Measurements from ENCODE around the gene IGLON5.

The IGLON5 gene

GRCh38 chr19:51274049-51274770 lies 37.2 kb upstream of the IGLON5 start:
- Histone ChIP-seq H3K4me1 (ENCODE audit: control insufficient read depth in 2 of 2, insufficient read depth in 1 of 2, low read depth in 1 of 2, low read length in 2 of 2) (peaks cover 0 to 4% of the 10 kb centered on the region in 2 donors), H3K4me3 (ENCODE audit: low read length in 2 of 2) (no peak overlapping the region), H2BK120ac (ENCODE audit: low read depth, low read length) (no peak overlapping the region), H3K27ac (replicated peaks; ENCODE audit: low read length) (no peak overlapping the region), H2BK5ac (ENCODE audit: low read length) (no peak overlapping the region), H2AFZ (ENCODE audit: low read length) (no peak overlapping the region), H3K9ac (ENCODE audit: low read depth, low read length, poor library complexity) (no peak overlapping the region), H3K23ac (ENCODE audit: low read depth, low read length, poor library complexity) (no peak overlapping the region), H3K14ac (ENCODE audit: low read length) (no peak overlapping the region), H3K4me2 (ENCODE audit: insufficient read depth, low read length, poor library complexity, severe bottlenecking) (no peak overlapping the region), H2BK12ac (ENCODE audit: low read length) (no peak overlapping the region), H3K27me3 (ENCODE audit: control insufficient read depth in 3 of 3, insufficient read depth in 3 of 3, low read depth in 1 of 3, low read length in 3 of 3) (no peaks in the 10 kb centered on the region), H3K79me1 (ENCODE audit: low read depth, low read length) (no peaks in the 10 kb centered on the region), H2AK5ac (ENCODE audit: low read depth, low read length) (no peak overlapping the region), H3K18ac (ENCODE audit: low read length) (no peak overlapping the region), H2BK15ac (ENCODE audit: low read length) (no peak overlapping the region), H4K8ac (ENCODE audit: low read depth, low read length) (no peak overlapping the region), H3K36me3 (replicated peaks in 1 of 2; ENCODE audit: control insufficient read depth in 2 of 2, insufficient read depth in 2 of 2, low read length in 2 of 2) (no peaks in the 10 kb centered on the region), H3K4ac (ENCODE audit: low read length) (no peak overlapping the region), H4K91ac (ENCODE audit: low read depth, low read length, poor library complexity) (no peak overlapping the region), H3K9me3 (replicated peaks in 1 of 2; ENCODE audit: control insufficient read depth in 2 of 2, insufficient read depth in 1 of 2, low read depth in 1 of 2, low read length in 2 of 2) (peaks cover 0 to 3% of the 10 kb centered on the region in 2 donors)
- no CpG with 5 or more reads among the region's 8 CpGs for whole genome bisulfite sequencing, 2 donors (ENCODE audit: extremely low coverage in 2 of 2, insufficient read length in 2 of 2, insufficient replicate concordance in 1 of 2)
- DNase-seq (ENCODE audit: low spot score), result no peak

DNA sequence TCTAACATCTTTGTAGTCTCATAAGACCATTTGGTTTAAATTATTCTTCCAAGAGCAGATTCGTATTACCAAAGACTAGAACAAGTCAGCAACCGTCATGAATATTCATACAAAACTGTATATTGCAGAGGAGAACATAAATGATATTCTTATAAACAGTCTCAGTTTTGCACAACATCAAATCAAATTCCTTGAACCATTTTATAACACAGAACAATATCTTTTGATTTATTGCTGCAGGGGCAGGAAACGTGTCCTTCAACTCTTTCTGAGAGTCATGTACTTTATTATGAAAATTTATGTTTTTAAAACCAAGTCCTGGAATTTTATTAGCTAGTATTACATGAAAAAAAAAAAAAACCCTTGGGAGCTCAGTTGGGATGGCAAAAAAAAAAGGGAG lies 34.3 kb upstream of the IGLON5 start:
- H2BK12ac ChIP-seq (ENCODE audit: low read length), result no peak overlapping the region

DNA sequence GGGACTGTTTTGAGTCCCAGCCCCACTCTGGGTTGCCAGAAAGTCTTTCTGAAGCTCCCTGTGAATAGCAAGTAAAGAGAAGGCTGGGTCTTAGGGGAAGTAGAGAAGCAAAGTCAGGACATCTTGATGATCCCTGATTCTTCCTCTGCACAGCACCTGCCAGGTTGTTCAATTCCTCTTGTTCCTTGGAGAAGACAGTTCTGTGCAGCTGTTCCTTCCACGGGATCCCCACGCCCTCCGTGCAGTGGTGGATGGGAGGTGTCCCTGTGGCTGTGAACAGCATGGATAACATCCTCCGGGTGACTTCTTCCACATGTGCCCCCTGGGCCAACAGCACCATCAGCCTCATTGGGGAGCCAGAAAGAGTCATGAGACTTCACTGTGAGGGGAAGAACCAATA lies 29.1 kb upstream of the IGLON5 start:
- Histone ChIP-seq H2AFZ (ENCODE audit: low read length) (no peak overlapping the region), H3K27me3 (ENCODE audit: control insufficient read depth in 3 of 3, insufficient read depth in 3 of 3, low read depth in 1 of 3, low read length in 3 of 3) (peaks cover 0 to 4% (median 0%) of the 10 kb centered on the region in 3 experiments), H3K4ac (ENCODE audit: low read length) (no peak overlapping the region), H3K14ac (ENCODE audit: low read length) (no peak overlapping the region), H3K4me3 (ENCODE audit: low read length in 2 of 2) (no peak overlapping the region), H2BK15ac (ENCODE audit: low read length) (no peak overlapping the region), H3K4me2 (ENCODE audit: insufficient read depth, low read length, poor library complexity, severe bottlenecking) (no peak overlapping the region), H2AK5ac (ENCODE audit: low read depth, low read length) (no peak overlapping the region), H3K4me1 (ENCODE audit: control insufficient read depth in 2 of 2, insufficient read depth in 1 of 2, low read depth in 1 of 2, low read length in 2 of 2) (no peaks in the 10 kb centered on the region), H3K9ac (ENCODE audit: low read depth, low read length, poor library complexity) (no peak overlapping the region), H3K18ac (ENCODE audit: low read length) (no peak overlapping the region), H4K91ac (ENCODE audit: low read depth, low read length, poor library complexity) (no peak overlapping the region), H2BK5ac (ENCODE audit: low read length) (no peak overlapping the region), H2BK120ac (ENCODE audit: low read depth, low read length) (no peak overlapping the region), H3K23ac (ENCODE audit: low read depth, low read length, poor library complexity) (no peak overlapping the region), H4K8ac (ENCODE audit: low read depth, low read length) (no peak overlapping the region), H3K36me3 (replicated peaks in 1 of 2; ENCODE audit: control insufficient read depth in 2 of 2, insufficient read depth in 2 of 2, low read length in 2 of 2) (no peaks in the 10 kb centered on the region), H3K27ac (replicated peaks; ENCODE audit: low read length) (no peak overlapping the region), H2BK12ac (ENCODE audit: low read length) (no peak overlapping the region), H3K79me1 (ENCODE audit: low read depth, low read length) (no peaks in the 10 kb centered on the region), H3K9me3 (replicated peaks in 1 of 2; ENCODE audit: control insufficient read depth in 2 of 2, insufficient read depth in 1 of 2, low read depth in 1 of 2, low read length in 2 of 2) (peaks cover 0 to 6% of the 10 kb centered on the region in 2 donors)
- no peak for DNase-seq (ENCODE audit: low spot score)
- WGBS, 2 donors (ENCODE audit: extremely low coverage in 2 of 2, insufficient read length in 2 of 2, insufficient replicate concordance in 1 of 2), result no CpG with 5 or more reads among the region's 4 CpGs

More for the DNA sequence above, 34.3 kb upstream of the IGLON5 start:
- H3K27ac ChIP-seq (replicated peaks; ENCODE audit: low read length), result no peak overlapping the region
- H3K23ac ChIP-seq (ENCODE audit: low read depth, low read length, poor library complexity), result no peak overlapping the region
- no peak overlapping the region for H4K8ac ChIP-seq (ENCODE audit: low read depth, low read length)
- peaks cover 0 to 6% of the 10 kb centered on the region in 2 donors for H3K9me3 ChIP-seq (replicated peaks in 1 of 2; ENCODE audit: control insufficient read depth in 2 of 2, insufficient read depth in 1 of 2, low read depth in 1 of 2, low read length in 2 of 2)
- no peaks in the 10 kb centered on the region for H3K27me3 ChIP-seq (ENCODE audit: control insufficient read depth in 3 of 3, insufficient read depth in 3 of 3, low read depth in 1 of 3, low read length in 3 of 3)
- WGBS, 2 donors (ENCODE audit: extremely low coverage in 2 of 2, insufficient read length in 2 of 2, insufficient replicate concordance in 1 of 2), result no CpG with 5 or more reads among the region's 3 CpGs
- no peak overlapping the region for H3K4me3 ChIP-seq (ENCODE audit: low read length in 2 of 2)
- no peak overlapping the region for H3K18ac ChIP-seq (ENCODE audit: low read length)
- H3K4ac ChIP-seq (ENCODE audit: low read length), result no peak overlapping the region
- no peak overlapping the region for H3K4me2 ChIP-seq (ENCODE audit: insufficient read depth, low read length, poor library complexity, severe bottlenecking)
- no peak overlapping the region for H2BK5ac ChIP-seq (ENCODE audit: low read length)
- no peak overlapping the region for H3K9ac ChIP-seq (ENCODE audit: low read depth, low read length, poor library complexity)
- no peak overlapping the region for H4K91ac ChIP-seq (ENCODE audit: low read depth, low read length, poor library complexity)
- H2AK5ac ChIP-seq (ENCODE audit: low read depth, low read length), result no peak overlapping the region
- no peak overlapping the region for H3K14ac ChIP-seq (ENCODE audit: low read length)
- no peaks in the 10 kb centered on the region for H3K36me3 ChIP-seq (replicated peaks in 1 of 2; ENCODE audit: control insufficient read depth in 2 of 2, insufficient read depth in 2 of 2, low read length in 2 of 2)
- H2AFZ ChIP-seq (ENCODE audit: low read length), result no peak overlapping the region
- DNase-seq (ENCODE audit: low spot score), result no peak
- H2BK15ac ChIP-seq (ENCODE audit: low read length), result no peak overlapping the region
- no peaks in the 10 kb centered on the region for H3K4me1 ChIP-seq (ENCODE audit: control insufficient read depth in 2 of 2, insufficient read depth in 1 of 2, low read depth in 1 of 2, low read length in 2 of 2)
- no peak overlapping the region for H2BK120ac ChIP-seq (ENCODE audit: low read depth, low read length)
- no peaks in the 10 kb centered on the region for H3K79me1 ChIP-seq (ENCODE audit: low read depth, low read length)

- Histone ChIP-seq H3K18ac (ENCODE audit: low read length) (no peak overlapping the region), H3K14ac (ENCODE audit: low read length) (no peak overlapping the region), H3K4me2 (ENCODE audit: insufficient read depth, low read length, poor library complexity, severe bottlenecking) (no peak overlapping the region), H4K8ac (ENCODE audit: low read depth, low read length) (no peak overlapping the region), H2BK12ac (ENCODE audit: low read length) (no peak overlapping the region), H3K4me3 (ENCODE audit: low read length in 2 of 2) (no peak overlapping the region), H3K27me3 (ENCODE audit: control insufficient read depth in 3 of 3, insufficient read depth in 3 of 3, low read depth in 1 of 3, low read length in 3 of 3) (peaks cover 0 to 4% (median 0%) of the 10 kb centered on the region in 3 experiments), H3K79me1 (ENCODE audit: low read depth, low read length) (no peaks in the 10 kb centered on the region), H2AFZ (ENCODE audit: low read length) (no peak overlapping the region), H3K23ac (ENCODE audit: low read depth, low read length, poor library complexity) (no peak overlapping the region), H3K4me1 (ENCODE audit: control insufficient read depth in 2 of 2, insufficient read depth in 1 of 2, low read depth in 1 of 2, low read length in 2 of 2) (no peaks in the 10 kb centered on the region), H3K9ac (ENCODE audit: low read depth, low read length, poor library complexity) (no peak overlapping the region), H2BK120ac (ENCODE audit: low read depth, low read length) (no peak overlapping the region), H4K91ac (ENCODE audit: low read depth, low read length, poor library complexity) (no peak overlapping the region), H3K4ac (ENCODE audit: low read length) (no peak overlapping the region), H2BK5ac (ENCODE audit: low read length) (no peak overlapping the region), H2BK15ac (ENCODE audit: low read length) (no peak overlapping the region), H2AK5ac (ENCODE audit: low read depth, low read length) (no peak overlapping the region), H3K36me3 (replicated peaks in 1 of 2; ENCODE audit: control insufficient read depth in 2 of 2, insufficient read depth in 2 of 2, low read length in 2 of 2) (no peaks in the 10 kb centered on the region), H3K27ac (replicated peaks; ENCODE audit: low read length) (no peak overlapping the region), H3K9me3 (replicated peaks in 1 of 2; ENCODE audit: control insufficient read depth in 2 of 2, insufficient read depth in 1 of 2, low read depth in 1 of 2, low read length in 2 of 2) (no peaks in the 10 kb centered on the region)
- DNase-seq (ENCODE audit: low spot score), result no peak
- WGBS, 2 donors (ENCODE audit: extremely low coverage in 2 of 2, insufficient read length in 2 of 2, insufficient replicate concordance in 1 of 2), result no CpG with 5 or more reads among the region's 3 CpGs
Observed at GRCh38 chr19:51285682-51286081, 25.8 kb upstream of the IGLON5 start.

Measured in neuronal stem cell (in vitro differentiated cells).